ENCODE measurements around the gene NFIB. TPM values are rescaled to one million over a fixed set of nuclear protein-coding genes. Genes with fewer than 3 reads are reported as not detected.

NFIB gene
- total RNA-seq, 6 experiments from 2014 or later, result 0.69 to 6.2 (median 4.4) TPM

DNA sequence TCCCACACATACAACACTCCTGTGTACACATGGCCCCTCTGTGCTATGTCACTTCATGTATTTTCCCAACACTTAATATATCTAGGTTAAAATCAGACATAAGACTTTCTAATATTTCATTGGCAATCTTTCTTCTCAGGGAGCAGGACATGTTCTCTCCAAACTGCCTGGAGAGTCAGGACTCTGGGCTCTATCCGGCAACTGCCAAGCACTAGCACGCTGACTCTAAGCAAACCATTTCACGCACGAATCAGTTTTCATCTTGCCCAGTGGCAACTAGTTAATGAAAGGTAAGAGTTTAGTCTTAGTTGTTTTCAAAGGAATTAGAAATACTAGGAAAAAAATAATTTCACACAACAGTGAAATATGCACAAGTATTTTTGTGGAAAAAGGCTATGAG is 124.8 kb downstream of the NFIB start:
- no peak for TF ChIP-seq CTCF (IDR thresholded peaks at IDR 0.05)
- H3K4me1 Mint-ChIP-seq (ENCODE audit: low read depth), result no peaks in the 10 kb centered on the region
- DNase-seq, result no peak
- no peak overlapping the region for H3K4me3 Mint-ChIP-seq
- no peak overlapping the region for H3K27ac Mint-ChIP-seq
- no peaks in the 10 kb centered on the region; the same call in 1 of the 2 replicates for H3K27me3 Mint-ChIP-seq (ENCODE audit: insufficient read depth)
- H3K36me3 Mint-ChIP-seq (ENCODE audit: low read depth), result no peaks in the 10 kb centered on the region
- H3K9me3 Mint-ChIP-seq, result no peaks in the 10 kb centered on the region

DNA sequence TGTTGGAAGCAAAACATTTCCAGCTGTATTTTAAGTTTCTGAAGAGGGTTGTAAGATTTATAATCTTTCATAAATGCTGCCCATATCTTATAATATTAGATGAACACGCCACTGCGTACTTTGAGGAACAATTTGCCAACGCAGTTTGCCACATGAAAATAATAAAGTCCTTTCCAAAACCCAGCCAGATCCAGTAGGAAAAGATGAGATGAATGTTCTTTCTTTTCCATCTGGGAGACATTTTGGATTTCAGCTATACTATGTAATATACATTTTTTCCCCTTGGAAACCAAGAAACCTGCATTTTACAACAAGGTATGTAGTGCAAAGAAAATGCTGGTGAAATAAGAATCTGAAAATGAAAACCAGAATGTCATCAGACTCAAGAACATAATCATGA is 125.4 kb downstream of the NFIB start:
- H3K4me1 Mint-ChIP-seq (ENCODE audit: low read depth), result no peaks in the 10 kb centered on the region
- H3K27me3 Mint-ChIP-seq (ENCODE audit: insufficient read depth), result no peaks in the 10 kb centered on the region; the same call in 1 of the 2 replicates
- no peaks in the 10 kb centered on the region for H3K9me3 Mint-ChIP-seq

DNA sequence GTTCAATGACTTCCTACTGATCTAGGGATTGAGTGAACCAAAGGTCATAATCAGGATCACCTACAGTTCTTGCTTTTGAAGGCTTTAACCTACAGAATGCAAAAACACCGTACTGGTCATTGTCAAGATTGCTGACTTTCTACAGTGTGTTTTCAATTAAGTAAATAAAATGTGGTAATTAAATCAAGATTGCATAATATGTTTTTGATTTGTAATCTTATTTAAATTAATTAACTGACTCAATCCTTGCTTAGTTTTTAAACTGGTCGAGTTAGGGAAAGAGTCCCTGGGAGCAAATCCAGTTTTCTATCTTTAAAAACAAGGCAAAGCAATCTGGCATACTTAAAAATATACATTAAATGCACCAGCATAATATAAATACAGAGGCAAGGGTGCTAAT is 125.9 kb downstream of the NFIB start:
- no peak for TF ChIP-seq CTCF (IDR thresholded peaks at IDR 0.05)
- Mint-ChIP-seq H3K4me3 (no peak overlapping the region), H3K4me1 (ENCODE audit: low read depth) (no peaks in the 10 kb centered on the region), H3K27me3 (ENCODE audit: insufficient read depth) (no peaks in the 10 kb centered on the region; the same call in 1 of the 2 replicates), H3K36me3 (ENCODE audit: low read depth) (no peaks in the 10 kb centered on the region), H3K27ac (no peak overlapping the region), H3K9me3 (no peaks in the 10 kb centered on the region)
- no peak for DNase-seq

More for the DNA sequence above, 125.4 kb downstream of the NFIB start:
- Mint-ChIP-seq H3K36me3 (ENCODE audit: low read depth) (no peaks in the 10 kb centered on the region), H3K27ac (no peak overlapping the region), H3K4me3 (no peak overlapping the region)
- TF ChIP-seq CTCF (IDR thresholded peaks at IDR 0.05), result no peak
- no peak for DNase-seq

- no peak for DNase-seq
- Mint-ChIP-seq H3K27ac (no peak overlapping the region), H3K9me3 (no peaks in the 10 kb centered on the region), H3K27me3 (ENCODE audit: insufficient read depth) (no peaks in the 10 kb centered on the region; the same call in none of the 2 replicates), H3K4me1 (ENCODE audit: low read depth) (peaks cover 4% of the 10 kb centered on the region; the same call in 1 of the 2 replicates), H3K36me3 (ENCODE audit: low read depth) (no peaks in the 10 kb centered on the region), H3K4me3 (no peak overlapping the region)
- no peak for TF ChIP-seq CTCF (IDR thresholded peaks at IDR 0.05)
These were observed 127.8 kb downstream of the NFIB start for GRCh38 chr9:14186096-14186495.

- peaks cover 6% of the 10 kb centered on the region; the same call in 1 of the 2 replicates for H3K4me1 Mint-ChIP-seq (ENCODE audit: low read depth)
- no peaks in the 10 kb centered on the region for H3K36me3 Mint-ChIP-seq (ENCODE audit: low read depth)
- no peaks in the 10 kb centered on the region for H3K9me3 Mint-ChIP-seq
- H3K4me3 Mint-ChIP-seq, result no peak overlapping the region
- no peak for TF ChIP-seq CTCF (IDR thresholded peaks at IDR 0.05)
- H3K27me3 Mint-ChIP-seq (ENCODE audit: insufficient read depth), result no peaks in the 10 kb centered on the region; the same call in none of the 2 replicates
- DNase-seq, result no peak
- H3K27ac Mint-ChIP-seq, result no peak overlapping the region
These were observed 128.9 kb downstream of the NFIB start for GRCh38 chr9:14185016-14185415.

GRCh38 chr9:14183001-14183400 is 130.9 kb downstream of the NFIB start:
- H3K4me1 Mint-ChIP-seq (ENCODE audit: low read depth), result peaks cover 6% of the 10 kb centered on the region; the same call in 1 of the 2 replicates
- no peak overlapping the region for H3K27ac Mint-ChIP-seq

More at GRCh38 chr9:14183001-14183400, 130.9 kb downstream of the NFIB start:
- no peaks in the 10 kb centered on the region for H3K9me3 Mint-ChIP-seq
- H3K4me3 Mint-ChIP-seq, result no peak overlapping the region
- TF ChIP-seq CTCF (IDR thresholded peaks at IDR 0.05), result no peak
- no peak for DNase-seq
- no peaks in the 10 kb centered on the region for H3K36me3 Mint-ChIP-seq (ENCODE audit: low read depth)
- H3K27me3 Mint-ChIP-seq (ENCODE audit: insufficient read depth), result no peaks in the 10 kb centered on the region; the same call in 1 of the 2 replicates

Data from HFFc6 (cell line).